NCI-H345 (cell line): ENCODE measurements around the gene ZFYVE27.

Source experiments
- DNase-seq: peaks from one replicate; lab custom pipeline; 2025; lab: John Stamatoyannopoulos, UW

The ZFYVE27 gene

DNA sequence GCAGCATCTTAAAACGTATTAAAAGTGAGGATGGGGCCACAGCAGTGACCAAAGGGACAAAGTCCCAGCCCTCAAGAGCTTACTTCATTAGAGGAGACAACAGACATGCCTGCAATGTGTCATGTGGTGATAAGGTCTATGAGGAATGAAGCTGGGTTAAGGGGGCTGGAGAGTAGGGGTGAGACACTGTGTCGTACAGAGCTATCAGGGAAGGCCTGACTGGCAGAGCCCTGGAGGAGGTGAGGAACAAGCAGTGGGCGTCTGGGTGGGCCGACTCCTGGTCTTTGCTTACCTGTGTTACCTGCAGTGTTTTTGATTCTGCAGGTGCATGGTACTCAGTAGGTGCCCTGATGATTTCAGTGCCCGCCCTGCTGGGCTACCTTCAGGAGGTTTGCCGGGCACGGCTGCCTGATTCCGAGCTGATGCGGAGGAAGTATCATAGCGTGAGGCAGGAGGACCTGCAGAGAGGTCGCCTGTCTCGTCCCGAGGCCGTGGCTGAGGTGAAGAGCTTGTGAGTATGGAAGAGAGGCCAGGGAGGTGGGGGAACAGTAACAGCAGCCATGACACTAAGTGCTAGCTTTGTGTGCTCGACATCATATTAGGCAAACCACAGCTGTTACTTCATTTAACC, 7.6 kb downstream of the ZFYVE27 start:
- DNase-seq, result no peak

GRCh38 chr10:97747573-97747972, 10.6 kb downstream of the ZFYVE27 start:
- DNase-seq, result no peak

- no peak for DNase-seq
These were observed 11.2 kb downstream of the ZFYVE27 start for GRCh38 chr10:97748116-97748515.

- DNase-seq, result no peak
These were observed 16.0 kb downstream of the ZFYVE27 start for GRCh38 chr10:97752956-97753355.

GRCh38 chr10:97754726-97755125, 17.8 kb downstream of the ZFYVE27 start:
- DNase-seq, result no peak

DNA sequence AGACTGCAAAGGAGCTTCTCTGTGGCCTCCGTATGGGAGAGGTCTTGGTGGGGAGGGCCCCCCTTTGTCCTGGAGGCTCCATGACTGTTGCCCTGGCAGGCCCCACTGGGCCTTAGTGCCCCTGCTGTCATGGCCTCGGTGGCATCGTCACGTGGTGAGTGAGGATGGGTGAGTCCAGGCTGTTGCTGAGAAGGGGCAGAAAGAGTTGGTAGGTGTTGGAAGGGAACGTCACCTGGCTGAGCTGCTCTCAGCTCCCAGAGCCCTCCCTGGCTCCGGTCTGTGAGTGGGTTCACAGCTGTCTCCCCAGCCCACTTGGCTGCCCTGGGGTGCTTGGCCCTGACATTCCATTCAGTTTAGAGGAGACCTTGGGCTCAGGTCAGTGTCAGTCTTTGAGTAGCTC, 18.8 kb downstream of the ZFYVE27 start:
- DNase-seq, result no peak

GRCh38 chr10:97757471-97757870, 20.5 kb downstream of the ZFYVE27 start:
- no peak for DNase-seq

DNA sequence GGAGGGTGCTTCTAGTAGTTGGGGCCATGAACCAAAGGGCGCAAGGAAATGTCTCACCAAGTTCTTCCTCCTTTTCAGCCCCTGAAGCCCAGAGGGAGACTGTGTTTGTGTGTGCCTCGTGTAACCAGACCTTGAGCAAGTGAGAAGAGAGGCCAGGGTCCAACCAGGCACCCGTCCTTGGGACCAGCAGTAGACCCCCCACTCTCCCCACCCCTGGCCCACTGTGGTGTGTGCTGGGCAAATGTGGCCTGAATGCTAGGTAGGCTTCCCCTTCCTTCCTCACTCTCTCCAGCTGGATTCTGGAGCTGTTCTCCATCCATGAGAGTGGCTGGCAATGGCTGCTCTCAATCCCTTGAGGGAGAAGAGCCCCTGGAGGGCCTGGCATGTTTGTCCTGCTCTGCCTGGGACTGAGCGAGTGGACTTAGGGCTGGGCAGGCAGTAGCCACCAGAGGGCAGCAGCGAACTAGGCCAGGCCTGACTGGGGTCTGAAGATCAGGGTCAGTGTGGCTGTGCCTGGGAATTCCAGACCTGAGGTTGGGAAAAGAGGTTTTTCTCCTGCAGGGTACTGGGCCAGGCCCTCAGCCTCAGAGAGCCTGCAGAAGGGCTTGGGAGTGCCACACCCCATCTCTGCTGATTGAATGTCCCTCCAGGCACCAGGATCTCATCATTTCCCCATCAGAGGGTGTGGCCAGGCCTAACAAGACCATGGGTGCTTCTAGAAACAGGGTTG, 22.4 kb downstream of the ZFYVE27 start:
- peak; percentile 52 for DNase-seq

- no peak for DNase-seq
These were observed 23.0 kb downstream of the ZFYVE27 start for GRCh38 chr10:97759946-97760345.

- DNase-seq, result no peak
These were observed 23.7 kb downstream of the ZFYVE27 start for GRCh38 chr10:97760461-97761257.

DNA sequence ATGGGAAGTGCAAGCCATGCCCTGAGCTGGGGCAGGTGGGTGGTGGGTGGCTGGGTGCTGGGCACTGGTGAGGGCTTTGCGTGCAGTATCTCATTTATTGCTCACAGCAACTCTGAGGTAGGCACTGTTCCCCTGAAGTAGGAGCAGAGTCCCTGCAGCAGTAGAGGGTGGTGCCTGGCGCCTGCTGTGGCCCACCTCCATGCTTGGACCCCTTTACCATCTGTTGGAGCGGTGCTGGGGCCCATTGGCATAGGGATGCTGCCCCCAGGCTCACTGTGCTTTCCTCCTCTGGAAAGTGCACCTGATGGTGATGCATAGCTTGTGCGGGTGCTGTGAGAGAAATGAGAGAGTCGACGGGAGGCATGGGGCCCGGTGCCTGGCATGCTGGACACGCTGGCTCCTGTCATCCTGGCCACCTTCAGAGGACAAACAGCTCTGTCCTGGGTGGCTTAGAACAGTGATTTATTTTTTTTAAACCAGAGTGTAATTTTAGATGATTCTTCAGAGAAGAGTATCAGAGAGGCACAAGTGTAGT, 24.5 kb downstream of the ZFYVE27 start:
- DNase-seq, result no peak

DNA sequence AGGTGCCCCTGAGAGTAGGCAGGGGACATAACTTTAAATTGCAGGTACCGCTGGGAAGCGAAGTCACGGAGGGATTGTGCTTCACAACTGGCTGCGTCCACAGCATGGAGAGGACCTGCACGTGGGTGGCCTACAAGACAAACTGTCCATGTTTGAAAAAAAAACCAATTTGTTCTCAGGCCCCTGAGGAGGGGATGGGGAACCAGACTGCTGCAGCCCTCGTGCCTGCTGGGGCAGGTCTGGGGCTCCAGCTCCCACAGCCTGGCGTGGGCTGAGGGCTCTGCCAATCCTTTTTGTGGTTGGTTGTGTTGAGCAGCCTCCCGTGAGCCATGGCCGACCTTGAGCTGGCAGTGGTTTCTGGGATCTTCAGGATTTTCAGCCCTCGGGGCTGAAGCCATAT, 25.1 kb downstream of the ZFYVE27 start:
- DNase-seq, result no peak

DNA sequence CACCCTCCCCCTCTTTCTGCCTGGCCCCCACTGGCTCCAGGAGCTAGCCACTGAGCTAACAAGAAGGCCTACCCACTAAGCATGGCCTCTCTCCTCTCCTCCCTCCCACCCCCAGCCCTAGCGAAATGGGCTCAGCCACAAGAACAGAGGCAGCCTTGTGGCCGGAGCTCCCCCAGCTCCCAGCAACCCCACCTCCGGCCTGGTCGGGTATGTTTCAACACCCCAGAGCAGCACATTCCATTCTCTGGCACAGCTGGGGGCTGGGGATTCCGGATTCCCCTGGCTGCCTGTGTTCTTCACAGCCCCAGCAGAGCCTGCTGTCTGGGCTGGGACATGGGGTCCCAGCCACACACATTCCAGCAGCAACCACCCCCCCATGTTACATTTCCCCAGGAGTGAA, 25.9 kb downstream of the ZFYVE27 start:
- DNase-seq, result no peak

- no peak for DNase-seq
These were observed 26.5 kb downstream of the ZFYVE27 start for GRCh38 chr10:97763411-97763810.

- DNase-seq, result no peak
These were observed 27.0 kb downstream of the ZFYVE27 start for GRCh38 chr10:97763947-97764346.

DNA sequence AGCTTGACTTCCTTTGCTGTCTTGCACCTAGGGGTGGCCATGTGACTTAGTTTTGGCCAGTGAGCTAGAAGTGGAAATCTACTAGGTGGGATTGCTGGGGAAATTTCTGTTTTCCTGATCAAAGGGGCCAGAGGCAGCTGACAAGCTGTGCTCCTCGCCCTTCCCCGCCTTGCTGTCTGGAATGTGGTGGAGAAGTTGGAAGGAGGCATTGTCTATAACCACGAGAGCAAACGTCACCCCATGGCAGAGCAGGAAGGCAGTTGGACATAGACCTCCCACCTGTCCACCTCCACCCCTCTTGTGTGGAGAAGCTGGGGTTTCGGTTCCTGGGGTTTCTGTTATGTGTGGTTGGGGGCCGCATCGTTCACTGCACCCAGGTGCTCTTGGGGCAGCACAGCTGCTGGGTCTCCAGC, 27.6 kb downstream of the ZFYVE27 start:
- no peak for DNase-seq

DNA sequence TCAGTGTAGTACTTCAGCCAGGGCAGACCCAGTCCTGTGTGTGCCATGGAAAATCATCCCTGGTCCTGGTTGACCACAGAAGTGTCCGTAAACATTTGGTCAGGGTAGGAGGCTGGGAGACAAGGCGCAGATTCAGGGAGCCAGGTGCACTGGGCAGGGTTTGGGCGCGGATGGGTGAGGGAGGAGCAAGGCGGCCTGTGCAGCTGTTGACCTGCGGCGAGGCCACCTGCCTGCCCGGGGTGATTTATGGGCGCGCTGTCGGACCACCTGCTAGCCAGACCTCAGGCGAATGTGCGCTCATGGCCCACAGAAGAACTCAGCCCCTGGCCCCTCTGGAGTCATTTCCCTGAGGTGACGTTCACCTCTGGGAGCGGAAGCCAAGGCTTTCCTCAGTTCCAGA, 28.3 kb downstream of the ZFYVE27 start:
- no peak for DNase-seq

- DNase-seq, result no peak
These were observed 29.3 kb downstream of the ZFYVE27 start for GRCh38 chr10:97766106-97766810.

- DNase-seq, result no peak
These were observed 30.3 kb downstream of the ZFYVE27 start for GRCh38 chr10:97766996-97767924.

GRCh38 chr10:97768322-97769315, 31.7 kb downstream of the ZFYVE27 start:
- no peak for DNase-seq
